ENCODE measurements around the gene NLRC4. TPM values are rescaled to one million over a fixed set of nuclear protein-coding genes. Genes with fewer than 3 reads are reported as not detected.

The NLRC4 gene
- total RNA-seq, 2 experiments from 2014 or later: 0.11 TPM; not detected in 1

DNA sequence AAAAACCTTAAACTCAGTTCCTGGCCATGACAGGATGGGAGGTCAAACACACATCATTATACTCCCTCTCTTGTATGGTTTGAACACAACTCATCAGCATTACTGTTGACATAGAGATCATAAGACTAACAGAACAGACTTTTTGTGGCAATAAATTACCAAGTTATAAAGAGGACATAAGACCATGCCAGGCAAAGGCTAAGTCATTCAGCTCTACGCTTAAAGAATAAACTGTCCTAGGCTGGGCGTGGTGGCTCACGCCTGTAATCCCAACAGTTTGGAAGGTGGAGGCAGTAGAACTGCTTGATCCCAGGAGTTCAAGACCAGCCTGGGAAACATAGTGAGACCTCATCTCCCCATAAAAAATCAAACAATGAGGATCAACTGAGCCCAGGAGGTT is 16.4 kb downstream of the NLRC4 start:
- intact Hi-C loops (cut with DNase I, micrococcal nuclease): no loop called here

DNA sequence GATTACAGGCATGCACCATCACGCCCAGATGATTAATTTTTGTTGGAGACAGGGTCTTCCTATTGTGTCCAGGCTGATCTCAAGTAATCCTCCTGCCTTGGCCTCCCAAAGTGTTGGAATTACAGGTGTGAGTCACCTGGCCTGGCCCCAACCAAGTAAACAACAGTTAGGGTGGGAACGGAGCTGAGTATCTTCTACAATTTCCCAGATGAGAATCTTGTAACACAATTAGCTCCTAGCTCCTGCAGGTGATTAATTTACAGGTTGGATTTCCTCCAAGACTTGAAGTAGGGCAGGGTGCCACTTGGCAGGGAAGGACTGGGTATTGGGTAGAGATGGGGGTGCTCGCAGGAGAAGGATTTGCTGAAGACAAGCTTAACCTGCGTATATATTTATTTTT is 17.8 kb downstream of the NLRC4 start:
- Histone ChIP-seq H3K27ac (ENCODE audit: low read depth in 1 of 2, low read length in 2 of 2) (no peak overlapping the region), H3K9me3 (ENCODE audit: control insufficient read depth in 1 of 2, insufficient read depth in 1 of 2, low read length in 2 of 2) (no peaks in the 10 kb centered on the region), H3K36me3 (ENCODE audit: insufficient read depth, low read length) (no peaks in the 10 kb centered on the region), H3K4me1 (ENCODE audit: insufficient read depth, low read length) (no peaks in the 10 kb centered on the region), H3K27me3 (ENCODE audit: control insufficient read depth in 1 of 2, insufficient read depth in 2 of 2, low read length in 2 of 2) (no peaks in the 10 kb centered on the region), H3K4me3 (ENCODE audit: low read length) (no peak overlapping the region)
- DNase-seq (no peak), ATAC-seq (ENCODE audit: poor library complexity) (no peak)
- intact Hi-C loops (cut with DNase I, micrococcal nuclease): no loop called here
- Mint-ChIP-seq H3K27me3 (no peaks in the 10 kb centered on the region), H3K4me3 (no peak overlapping the region), H3K4me1 (ENCODE audit: low read depth) (no peaks in the 10 kb centered on the region), H3K27ac (no peak overlapping the region), H3K36me3 (ENCODE audit: low read depth) (no peaks in the 10 kb centered on the region), H3K9me3 (no peaks in the 10 kb centered on the region)
- TF ChIP-seq, protein P1, sequence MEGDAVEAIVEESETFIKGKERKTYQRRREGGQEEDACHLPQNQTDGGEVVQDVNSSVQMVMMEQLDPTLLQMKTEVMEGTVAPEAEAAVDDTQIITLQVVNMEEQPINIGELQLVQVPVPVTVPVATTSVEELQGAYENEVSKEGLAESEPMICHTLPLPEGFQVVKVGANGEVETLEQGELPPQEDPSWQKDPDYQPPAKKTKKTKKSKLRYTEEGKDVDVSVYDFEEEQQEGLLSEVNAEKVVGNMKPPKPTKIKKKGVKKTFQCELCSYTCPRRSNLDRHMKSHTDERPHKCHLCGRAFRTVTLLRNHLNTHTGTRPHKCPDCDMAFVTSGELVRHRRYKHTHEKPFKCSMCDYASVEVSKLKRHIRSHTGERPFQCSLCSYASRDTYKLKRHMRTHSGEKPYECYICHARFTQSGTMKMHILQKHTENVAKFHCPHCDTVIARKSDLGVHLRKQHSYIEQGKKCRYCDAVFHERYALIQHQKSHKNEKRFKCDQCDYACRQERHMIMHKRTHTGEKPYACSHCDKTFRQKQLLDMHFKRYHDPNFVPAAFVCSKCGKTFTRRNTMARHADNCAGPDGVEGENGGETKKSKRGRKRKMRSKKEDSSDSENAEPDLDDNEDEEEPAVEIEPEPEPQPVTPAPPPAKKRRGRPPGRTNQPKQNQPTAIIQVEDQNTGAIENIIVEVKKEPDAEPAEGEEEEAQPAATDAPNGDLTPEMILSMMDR (IDR thresholded peaks at IDR 0.05): no peak
- ChIA-PET CTCF (no interaction called here), POLR2A (no interaction called here)

More for the DNA sequence above, 16.4 kb downstream of the NLRC4 start:
- Histone ChIP-seq H3K4me1 (ENCODE audit: insufficient read depth, low read length) (no peaks in the 10 kb centered on the region), H3K27ac (ENCODE audit: low read depth in 1 of 2, low read length in 2 of 2) (no peak overlapping the region), H3K27me3 (ENCODE audit: control insufficient read depth in 1 of 2, insufficient read depth in 2 of 2, low read length in 2 of 2) (no peaks in the 10 kb centered on the region), H3K4me3 (ENCODE audit: low read length) (no peak overlapping the region), H3K36me3 (ENCODE audit: insufficient read depth, low read length) (no peaks in the 10 kb centered on the region), H3K9me3 (ENCODE audit: control insufficient read depth in 1 of 2, insufficient read depth in 1 of 2, low read length in 2 of 2) (no peaks in the 10 kb centered on the region)
- no peaks in the 10 kb centered on the region for H3K36me3 Mint-ChIP-seq (ENCODE audit: low read depth)
- H3K27ac Mint-ChIP-seq: no peak overlapping the region
- no peaks in the 10 kb centered on the region for H3K27me3 Mint-ChIP-seq
- TF ChIP-seq, protein P1 (IDR thresholded peaks at IDR 0.05): no peak
- ChIA-PET CTCF (no interaction called here), POLR2A (no interaction called here)
- no peaks in the 10 kb centered on the region for H3K4me1 Mint-ChIP-seq (ENCODE audit: low read depth)
- no peak overlapping the region for H3K4me3 Mint-ChIP-seq
- DNase-seq: no peak
- ATAC-seq (ENCODE audit: poor library complexity): no peak
- H3K9me3 Mint-ChIP-seq: no peaks in the 10 kb centered on the region

DNA sequence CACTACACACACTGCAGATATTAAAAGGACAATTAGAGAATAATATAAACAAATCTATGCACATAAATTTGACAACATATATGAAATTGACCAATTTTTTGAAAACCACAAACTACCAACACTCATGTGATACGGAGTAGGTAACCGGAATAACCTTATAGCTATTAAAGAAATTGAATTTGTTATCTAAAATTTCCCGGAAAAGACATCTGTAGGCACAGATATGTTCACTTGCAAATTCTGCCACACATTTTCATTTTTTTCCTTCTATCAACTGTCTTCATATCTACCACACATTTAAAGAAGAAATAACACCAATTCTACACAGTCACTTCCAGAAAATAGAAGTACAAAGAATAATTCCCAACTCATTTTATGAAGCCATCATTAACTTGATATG is 22.4 kb downstream of the NLRC4 start:
- no peak overlapping the region for H3K27ac ChIP-seq (ENCODE audit: low read depth in 1 of 2, low read length in 2 of 2)
- ATAC-seq (ENCODE audit: poor library complexity) (no peak), DNase-seq (no peak)
- CTCF ChIA-PET: no interaction called here
- Mint-ChIP-seq H3K4me3 (no peak overlapping the region), H3K27ac (no peak overlapping the region), H3K4me1 (ENCODE audit: low read depth) (no peaks in the 10 kb centered on the region), H3K9me3 (no peaks in the 10 kb centered on the region), H3K27me3 (no peaks in the 10 kb centered on the region), H3K36me3 (ENCODE audit: low read depth) (peaks cover 6% of the 10 kb centered on the region)
- intact Hi-C loops (cut with DNase I, micrococcal nuclease): no loop called here
- H3K36me3 ChIP-seq (ENCODE audit: insufficient read depth, low read length): no peaks in the 10 kb centered on the region
- H3K4me3 ChIP-seq (ENCODE audit: low read length): no peak overlapping the region
- no peaks in the 10 kb centered on the region for H3K9me3 ChIP-seq (ENCODE audit: control insufficient read depth in 1 of 2, insufficient read depth in 1 of 2, low read length in 2 of 2)
- POLR2A ChIA-PET: no interaction called here
- no peaks in the 10 kb centered on the region for H3K4me1 ChIP-seq (ENCODE audit: insufficient read depth, low read length)
- TF ChIP-seq, protein P1 (IDR thresholded peaks at IDR 0.05): no peak
- H3K27me3 ChIP-seq (ENCODE audit: control insufficient read depth in 1 of 2, insufficient read depth in 2 of 2, low read length in 2 of 2): no peaks in the 10 kb centered on the region
